ENCODE data around the gene RCBTB2.

Gene RCBTB2

DNA sequence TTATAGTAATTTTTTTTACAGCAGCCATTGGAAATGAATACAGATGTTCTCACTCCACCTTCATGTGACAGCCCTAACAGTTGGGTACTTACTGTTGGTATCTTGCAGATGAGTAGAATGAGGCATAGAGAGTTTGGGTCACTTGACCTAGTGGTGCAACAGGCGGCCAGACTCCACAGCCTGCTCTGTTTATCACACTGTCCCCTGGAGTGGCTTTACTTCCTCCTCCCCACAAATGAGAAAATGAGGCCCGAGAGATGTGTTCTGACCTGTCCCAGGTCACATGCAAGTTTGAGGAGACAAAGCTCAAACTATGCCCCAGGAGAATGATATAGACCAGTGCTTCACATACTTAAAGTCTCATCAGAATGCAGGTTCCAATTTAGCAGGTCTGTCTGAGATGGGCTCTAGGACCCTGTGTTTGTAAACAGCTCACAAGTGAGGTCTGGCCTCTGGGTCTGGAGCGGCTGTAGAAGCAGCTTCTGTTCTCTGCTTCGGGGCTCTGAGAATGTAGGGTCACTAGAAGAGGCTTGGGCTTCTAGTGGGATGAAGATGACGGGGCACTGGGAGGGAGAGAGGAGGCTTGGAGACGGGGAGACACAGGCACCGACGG lies 37.4 kb upstream of the RCBTB2 start:
- no peak for TF ChIP-seq ZNF8 (CRISPR knock-in tag; IDR thresholded peaks at IDR 0.05)
- TF ChIP-seq ZNF565 (CRISPR knock-in tag; conservative IDR thresholded peaks at IDR 0.05; ENCODE audit: low read depth), result no peak
- TF ChIP-seq, protein P1, sequence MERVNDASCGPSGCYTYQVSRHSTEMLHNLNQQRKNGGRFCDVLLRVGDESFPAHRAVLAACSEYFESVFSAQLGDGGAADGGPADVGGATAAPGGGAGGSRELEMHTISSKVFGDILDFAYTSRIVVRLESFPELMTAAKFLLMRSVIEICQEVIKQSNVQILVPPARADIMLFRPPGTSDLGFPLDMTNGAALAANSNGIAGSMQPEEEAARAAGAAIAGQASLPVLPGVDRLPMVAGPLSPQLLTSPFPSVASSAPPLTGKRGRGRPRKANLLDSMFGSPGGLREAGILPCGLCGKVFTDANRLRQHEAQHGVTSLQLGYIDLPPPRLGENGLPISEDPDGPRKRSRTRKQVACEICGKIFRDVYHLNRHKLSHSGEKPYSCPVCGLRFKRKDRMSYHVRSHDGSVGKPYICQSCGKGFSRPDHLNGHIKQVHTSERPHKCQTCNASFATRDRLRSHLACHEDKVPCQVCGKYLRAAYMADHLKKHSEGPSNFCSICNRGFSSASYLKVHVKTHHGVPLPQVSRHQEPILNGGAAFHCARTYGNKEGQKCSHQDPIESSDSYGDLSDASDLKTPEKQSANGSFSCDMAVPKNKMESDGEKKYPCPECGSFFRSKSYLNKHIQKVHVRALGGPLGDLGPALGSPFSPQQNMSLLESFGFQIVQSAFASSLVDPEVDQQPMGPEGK (CRISPR knock-in tag; IDR thresholded peaks at IDR 0.05; ENCODE audit: borderline replicate concordance), result no peak
- no peak for TF ChIP-seq GLIS3 (CRISPR knock-in tag; IDR thresholded peaks at IDR 0.05)
- TF ChIP-seq, protein P2, sequence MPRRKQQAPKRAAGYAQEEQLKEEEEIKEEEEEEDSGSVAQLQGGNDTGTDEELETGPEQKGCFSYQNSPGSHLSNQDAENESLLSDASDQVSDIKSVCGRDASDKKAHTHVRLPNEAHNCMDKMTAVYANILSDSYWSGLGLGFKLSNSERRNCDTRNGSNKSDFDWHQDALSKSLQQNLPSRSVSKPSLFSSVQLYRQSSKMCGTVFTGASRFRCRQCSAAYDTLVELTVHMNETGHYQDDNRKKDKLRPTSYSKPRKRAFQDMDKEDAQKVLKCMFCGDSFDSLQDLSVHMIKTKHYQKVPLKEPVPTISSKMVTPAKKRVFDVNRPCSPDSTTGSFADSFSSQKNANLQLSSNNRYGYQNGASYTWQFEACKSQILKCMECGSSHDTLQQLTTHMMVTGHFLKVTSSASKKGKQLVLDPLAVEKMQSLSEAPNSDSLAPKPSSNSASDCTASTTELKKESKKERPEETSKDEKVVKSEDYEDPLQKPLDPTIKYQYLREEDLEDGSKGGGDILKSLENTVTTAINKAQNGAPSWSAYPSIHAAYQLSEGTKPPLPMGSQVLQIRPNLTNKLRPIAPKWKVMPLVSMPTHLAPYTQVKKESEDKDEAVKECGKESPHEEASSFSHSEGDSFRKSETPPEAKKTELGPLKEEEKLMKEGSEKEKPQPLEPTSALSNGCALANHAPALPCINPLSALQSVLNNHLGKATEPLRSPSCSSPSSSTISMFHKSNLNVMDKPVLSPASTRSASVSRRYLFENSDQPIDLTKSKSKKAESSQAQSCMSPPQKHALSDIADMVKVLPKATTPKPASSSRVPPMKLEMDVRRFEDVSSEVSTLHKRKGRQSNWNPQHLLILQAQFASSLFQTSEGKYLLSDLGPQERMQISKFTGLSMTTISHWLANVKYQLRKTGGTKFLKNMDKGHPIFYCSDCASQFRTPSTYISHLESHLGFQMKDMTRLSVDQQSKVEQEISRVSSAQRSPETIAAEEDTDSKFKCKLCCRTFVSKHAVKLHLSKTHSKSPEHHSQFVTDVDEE (CRISPR knock-in tag; IDR thresholded peaks at IDR 0.05), result no peak
- TF ChIP-seq ZFP3 (CRISPR knock-in tag; IDR thresholded peaks at IDR 0.05), result no peak
- TF ChIP-seq CSDC2 (CRISPR knock-in tag; IDR thresholded peaks at IDR 0.05), result no peak
- TF ChIP-seq SNAI2 (CRISPR knock-in tag; IDR thresholded peaks at IDR 0.05), result no peak
- TF ChIP-seq PPARA (CRISPR knock-in tag; IDR thresholded peaks at IDR 0.05; ENCODE audit: borderline replicate concordance), result no peak
- TF ChIP-seq, protein P3, sequence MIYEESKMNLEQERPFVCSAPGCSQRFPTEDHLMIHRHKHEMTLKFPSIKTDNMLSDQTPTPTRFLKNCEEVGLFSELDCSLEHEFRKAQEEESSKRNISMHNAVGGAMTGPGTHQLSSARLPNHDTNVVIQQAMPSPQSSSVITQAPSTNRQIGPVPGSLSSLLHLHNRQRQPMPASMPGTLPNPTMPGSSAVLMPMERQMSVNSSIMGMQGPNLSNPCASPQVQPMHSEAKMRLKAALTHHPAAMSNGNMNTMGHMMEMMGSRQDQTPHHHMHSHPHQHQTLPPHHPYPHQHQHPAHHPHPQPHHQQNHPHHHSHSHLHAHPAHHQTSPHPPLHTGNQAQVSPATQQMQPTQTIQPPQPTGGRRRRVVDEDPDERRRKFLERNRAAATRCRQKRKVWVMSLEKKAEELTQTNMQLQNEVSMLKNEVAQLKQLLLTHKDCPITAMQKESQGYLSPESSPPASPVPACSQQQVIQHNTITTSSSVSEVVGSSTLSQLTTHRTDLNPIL (CRISPR knock-in tag; IDR thresholded peaks at IDR 0.05; ENCODE audit: low read depth), result no peak
- no peak for TF ChIP-seq ISL1 (CRISPR knock-in tag; IDR thresholded peaks at IDR 0.05)
- TF ChIP-seq TOX (CRISPR knock-in tag; IDR thresholded peaks at IDR 0.05; ENCODE audit: borderline replicate concordance), result no peak
- TF ChIP-seq ZNF70 (CRISPR knock-in tag; IDR thresholded peaks at IDR 0.05), result no peak
- no peak for TF ChIP-seq RARB (CRISPR knock-in tag; IDR thresholded peaks at IDR 0.05)
- TF ChIP-seq ESRRG (CRISPR knock-in tag; IDR thresholded peaks at IDR 0.05), result no peak
- TF ChIP-seq ZC3H10 (CRISPR knock-in tag; IDR thresholded peaks at IDR 0.05), result no peak
- TF ChIP-seq ARNTL (CRISPR knock-in tag; IDR thresholded peaks at IDR 0.05; ENCODE audit: borderline replicate concordance, low read depth), result no peak

DNA sequence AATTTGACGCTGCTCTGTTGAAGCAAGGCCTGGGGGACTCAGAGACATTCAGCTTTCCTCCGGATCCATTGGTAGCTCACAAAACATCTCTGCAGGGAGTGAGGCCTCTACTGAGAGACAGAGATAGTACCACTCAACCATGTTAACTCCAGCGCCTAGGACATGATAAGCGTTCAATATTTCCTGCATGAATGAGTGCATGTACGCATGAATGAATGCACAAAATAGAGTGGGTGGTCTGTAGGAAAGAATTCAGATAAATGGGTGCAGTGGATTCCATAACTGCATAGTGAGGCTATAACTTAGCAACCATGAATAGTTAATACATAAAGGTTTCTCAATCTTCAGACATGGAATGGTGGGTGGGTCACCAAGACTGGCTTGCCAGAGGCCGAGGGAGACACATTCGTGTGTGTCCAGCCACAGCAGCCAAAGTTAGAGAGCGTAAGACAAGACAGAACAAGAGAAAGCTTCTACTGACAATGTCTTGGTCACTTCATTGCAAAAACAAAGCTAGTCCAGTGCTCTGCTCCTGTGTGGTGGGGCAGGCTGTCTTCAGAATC lies 36.3 kb upstream of the RCBTB2 start:
- TF ChIP-seq ESRRG (CRISPR knock-in tag; IDR thresholded peaks at IDR 0.05) (no peak), TOX (CRISPR knock-in tag; IDR thresholded peaks at IDR 0.05; ENCODE audit: borderline replicate concordance) (no peak), ZNF8 (CRISPR knock-in tag; IDR thresholded peaks at IDR 0.05) (no peak), GLIS3 (CRISPR knock-in tag; IDR thresholded peaks at IDR 0.05) (no peak), BACH2 (CRISPR knock-in tag; IDR thresholded peaks at IDR 0.05; ENCODE audit: borderline replicate concordance) (no peak), ZNF70 (CRISPR knock-in tag; IDR thresholded peaks at IDR 0.05) (no peak), ISL1 (CRISPR knock-in tag; IDR thresholded peaks at IDR 0.05) (no peak), PPARA (CRISPR knock-in tag; IDR thresholded peaks at IDR 0.05; ENCODE audit: borderline replicate concordance) (no peak)
- TF ChIP-seq, protein P1 (CRISPR knock-in tag; IDR thresholded peaks at IDR 0.05; ENCODE audit: borderline replicate concordance), result no peak
- TF ChIP-seq, protein P2 (CRISPR knock-in tag; IDR thresholded peaks at IDR 0.05), result no peak
- no peak for ATAC-seq

More for the DNA sequence above, 37.4 kb upstream of the RCBTB2 start:
- ATAC-seq, result no peak

All from SK-N-SH treated with all-trans-retinoic acid at 6 μM for 48 hours (cell line).